WTC11 (cell line): ENCODE measurements around the gene MTUS2. TPM values are rescaled to one million over a fixed set of nuclear protein-coding genes. Genes with fewer than 3 reads are reported as not detected.

Experiments
- ATAC-seq: fragments of 200-7000 bp; cut with Tn5 transposase; 2 replicates; pipeline ENCODE4 v1.10.0; 2021; ENCODE audit warnings: mild to moderate bottlenecking, moderate library complexity
- CTCF ChIA-PET: fragments of 300-600 bp; sonication (Branson Sonifier 250); formaldehyde crosslinking; loops from one replicate; lab custom pipeline; 2021; ENCODE audit warnings: antibody characterized with exemption; lab: Charles Lee
- POLR2A ChIA-PET: fragments of 350-600 bp; sonication (Branson Sonifier 250); formaldehyde crosslinking; loops from one replicate; lab custom pipeline; 2021; ENCODE audit warnings: antibody characterized with exemption; lab: Charles Lee
- DNase-seq: peaks from one replicate; pipeline ENCODE4 v3.0.0; 2021; ENCODE audit warnings: low spot score
- H3K27ac Mint-ChIP-seq: 2 replicates; pipeline ENCODE4 v1.8.0; 2021; ENCODE audit warnings: mixed read lengths
- H3K27me3 Mint-ChIP-seq: 2 replicates; pipeline ENCODE4 v1.8.0; 2021; ENCODE audit warnings: low read depth, mild to moderate bottlenecking, moderate library complexity, mixed read lengths
- H3K36me3 Mint-ChIP-seq: 2 replicates; pipeline ENCODE4 v1.8.0; 2021; ENCODE audit warnings: mixed read lengths
- H3K4me1 Mint-ChIP-seq: 2 replicates; pipeline ENCODE4 v1.8.0; 2022; ENCODE audit warnings: mixed read lengths
- H3K4me3 Mint-ChIP-seq: 2 replicates; pipeline ENCODE4 v1.8.0; 2021; ENCODE audit warnings: mild to moderate bottlenecking, moderate library complexity, mixed read lengths
- H3K9me3 Mint-ChIP-seq: 2 replicates; pipeline ENCODE4 v1.8.0; 2021; ENCODE audit warnings: mixed read lengths
- ARID4B ChIP-seq: sonication (generic); formaldehyde crosslinking; IDR thresholded peaks from 2 replicates; pipeline ENCODE4 v1.8.0; 2023; ENCODE audit warnings: missing genetic modification reagents, mild to moderate bottlenecking, borderline replicate concordance
- E2F5 ChIP-seq: sonication (generic); formaldehyde crosslinking; IDR thresholded peaks from 2 replicates; pipeline ENCODE4 v1.8.1; 2022; ENCODE audit warnings: mild to moderate bottlenecking, moderate library complexity, missing genetic modification reagents
- EMX1 ChIP-seq: fragments of 250-450 bp; sonication (Bioruptor Pico); IDR thresholded peaks from 2 replicates; pipeline ENCODE4 v1.8.0; 2021; ENCODE audit warnings: mild to moderate bottlenecking
- ETV6 ChIP-seq: sonication (generic); formaldehyde crosslinking; IDR thresholded peaks from 2 replicates; pipeline ENCODE4 v1.8.1; 2022; ENCODE audit warnings: mild to moderate bottlenecking, missing genetic modification reagents
- FOXK1 ChIP-seq: sonication (generic); formaldehyde crosslinking; IDR thresholded peaks from 2 replicates; pipeline ENCODE4 v1.8.0; 2022; ENCODE audit warnings: mild to moderate bottlenecking, moderate library complexity, missing genetic modification reagents
- GRHL2 ChIP-seq: fragments of 250-450 bp; sonication (Bioruptor Pico); IDR thresholded peaks from 2 replicates; pipeline ENCODE4 v1.8.0; 2022; ENCODE audit warnings: mild to moderate bottlenecking, moderate library complexity; ENCODE audit not compliant: insufficient replicate concordance, severe bottlenecking
- HMGA2 ChIP-seq: fragments of 250-450 bp; sonication (Bioruptor Pico); IDR thresholded peaks from 2 replicates; pipeline ENCODE4 v1.4.0; 2021; ENCODE audit warnings: mild to moderate bottlenecking, moderate library complexity
- JAZF1 ChIP-seq: fragments of 250-450 bp; sonication (Bioruptor Pico); IDR thresholded peaks from 2 replicates; pipeline ENCODE4 v1.9.0; 2021; ENCODE audit warnings: moderate library complexity, mild to moderate bottlenecking, inconsistent platforms
- KAT7 ChIP-seq: sonication (generic); formaldehyde crosslinking; IDR thresholded peaks from 2 replicates; pipeline ENCODE4 v1.8.1; 2023; ENCODE audit warnings: missing genetic modification reagents, mild to moderate bottlenecking, borderline replicate concordance
- MLX ChIP-seq: sonication (generic); formaldehyde crosslinking; IDR thresholded peaks from 2 replicates; pipeline ENCODE4 v1.8.1; 2023; ENCODE audit warnings: mild to moderate bottlenecking, missing genetic modification reagents, moderate library complexity
- MXD4 ChIP-seq: fragments of 250-450 bp; sonication (Bioruptor Pico); IDR thresholded peaks from 2 replicates; pipeline ENCODE4 v1.8.0; 2021; ENCODE audit warnings: mild to moderate bottlenecking, moderate library complexity, borderline replicate concordance
- TP53 ChIP-seq: sonication (generic); formaldehyde crosslinking; IDR thresholded peaks from 2 replicates; pipeline ENCODE4 v1.8.1; 2023; ENCODE audit warnings: mild to moderate bottlenecking, missing genetic modification reagents
- ZMAT4 ChIP-seq: fragments of 250-450 bp; sonication (Bioruptor Pico); IDR thresholded peaks from 2 replicates; pipeline ENCODE4 v1.9.0; 2021; ENCODE audit warnings: mild to moderate bottlenecking
- ZNF138 ChIP-seq: sonication (generic); formaldehyde crosslinking; conservative IDR thresholded peaks from 2 replicates; pipeline ENCODE4 v1.8.1; 2022; ENCODE audit warnings: mild to moderate bottlenecking, moderate library complexity, missing genetic modification reagents
- ZNF281 ChIP-seq: sonication (generic); formaldehyde crosslinking; IDR thresholded peaks from 2 replicates; pipeline ENCODE4 v1.8.0; 2023; ENCODE audit warnings: mild to moderate bottlenecking, missing genetic modification reagents
- ZNF512 ChIP-seq: sonication (generic); formaldehyde crosslinking; IDR thresholded peaks from 2 replicates; pipeline ENCODE4 v1.8.1; 2022; ENCODE audit warnings: missing genetic modification reagents, borderline replicate concordance
- ZNF532 ChIP-seq: fragments of 250-450 bp; sonication (Bioruptor Pico); IDR thresholded peaks from 2 replicates; pipeline ENCODE4 v1.9.0; 2021; ENCODE audit warnings: mild to moderate bottlenecking, borderline replicate concordance
- total RNA-seq: library from RNA; stranded (reverse); gene quantifications from 3 replicates; pipeline ENCODE4 v1.2.3, GENCODE V29; 2021

MTUS2 gene
- total RNA-seq, 1 experiment from 2014 or later: 0.22 TPM

GRCh38 chr13:28859717-28860116, 39.6 kb downstream of the MTUS2 start:
- ChIA-PET CTCF (interaction anchor here (1.3 kb wide), 1 partner anchor 40 kb away, joined by 3 read pairs; the partner anchor contains the start of gene MTUS2), POLR2A (no interaction called here)
- ATAC-seq: no peak
- no peak overlapping the region for H3K27ac Mint-ChIP-seq
- no peak for TF ChIP-seq HMGA2 (CRISPR knock-in tag)
- TF ChIP-seq ZMAT4: no peak
- TF ChIP-seq JAZF1: no peak
- H3K27me3 Mint-ChIP-seq: no peaks in the 10 kb centered on the region
- H3K9me3 Mint-ChIP-seq: peaks cover 5% of the 10 kb centered on the region; the same call in 1 of the 2 replicates
- no peak overlapping the region for H3K4me3 Mint-ChIP-seq
- DNase-seq: no peak
- H3K36me3 Mint-ChIP-seq: no peaks in the 10 kb centered on the region
- H3K4me1 Mint-ChIP-seq: peaks cover 2% of the 10 kb centered on the region; the same call in 1 of the 2 replicates

GRCh38 chr13:28864544-28864943, 44.4 kb downstream of the MTUS2 start:
- Mint-ChIP-seq H3K9me3 (no peaks in the 10 kb centered on the region; the same call in 1 of the 2 replicates), H3K4me3 (no peak overlapping the region), H3K36me3 (no peaks in the 10 kb centered on the region), H3K27ac (no peak overlapping the region), H3K4me1 (peaks cover 4% of the 10 kb centered on the region; the same call in 1 of the 2 replicates), H3K27me3 (peaks cover 3% of the 10 kb centered on the region; the same call in 1 of the 2 replicates)
- DNase-seq: no peak
- CTCF ChIA-PET: interaction anchor here (1.3 kb wide), 1 partner anchor 45 kb away, joined by 6 read pairs; the partner anchor contains the start of gene MTUS2
- ATAC-seq: no peak
- POLR2A ChIA-PET: no interaction called here
- TF ChIP-seq ZNF281 (CRISPR knock-in tag): no peak
- TF ChIP-seq ZNF532 (CRISPR knock-in tag): no peak
- no peak for TF ChIP-seq ARID4B (CRISPR knock-in tag)
- TF ChIP-seq KAT7 (CRISPR knock-in tag): no peak
- no peak for TF ChIP-seq FOXK1 (CRISPR knock-in tag)
- TF ChIP-seq MLX: no peak
- TF ChIP-seq TP53: no peak
- TF ChIP-seq ZNF138 (CRISPR knock-in tag): no peak
- TF ChIP-seq GRHL2: no peak
- TF ChIP-seq E2F5 (CRISPR knock-in tag): no peak
- TF ChIP-seq EMX1: no peak
- no peak for TF ChIP-seq MXD4 (CRISPR knock-in tag)
- no peak for TF ChIP-seq ZNF512 (CRISPR knock-in tag)
- no peak for TF ChIP-seq ETV6 (CRISPR knock-in tag)
